Stimulated activated CD8-positive, alpha-beta memory T cell treated with anti-CD3 and anti-CD28 coated beads, Interleukin-15, amount 100 ng/mL, for 4 hours (primary cell): ENCODE results near the gene CACNG5.

ENCODE experiments used
- DNase-seq, 2 donors: peaks; one replicate each; pipeline ENCODE4 v3.0.0-alpha.2; 2020; ENCODE audit warnings: low read depth in 2 of 2

Gene CACNG5

GRCh38 chr17:66826856-66827255, 8.1 kb upstream of the CACNG5 start:
- DNase-seq, result no peak

- DNase-seq, result no peak
Observed at GRCh38 chr17:66829386-66829864, 5.5 kb upstream of the CACNG5 start.

- no peak for DNase-seq
Observed at GRCh38 chr17:66829883-66830282, 5.0 kb upstream of the CACNG5 start.

GRCh38 chr17:66830451-66830850, 4.5 kb upstream of the CACNG5 start:
- no peak for DNase-seq

- no peak for DNase-seq
Observed at GRCh38 chr17:66831383-66832210, 3.3 kb upstream of the CACNG5 start.

- DNase-seq, result no peak
Observed at GRCh38 chr17:66833201-66833600, 1.7 kb upstream of the CACNG5 start.

- DNase-seq, result no peak
Observed at GRCh38 chr17:66834426-66834918, 445 bp upstream of the CACNG5 start.

- DNase-seq, result no peak
Observed at GRCh38 chr17:66835476-66835875, 559 bp downstream of the CACNG5 start.

GRCh38 chr17:66836063-66837005, 1.4 kb downstream of the CACNG5 start:
- DNase-seq, result no peak

- no peak for DNase-seq
Observed at GRCh38 chr17:66837226-66837625, 2.3 kb downstream of the CACNG5 start.

GRCh38 chr17:66837885-66838665, 3.2 kb downstream of the CACNG5 start:
- DNase-seq, result no peak

- no peak for DNase-seq
Observed at GRCh38 chr17:66839616-66840015, 4.7 kb downstream of the CACNG5 start.

- no peak for DNase-seq
Observed at GRCh38 chr17:66840061-66840460, 5.1 kb downstream of the CACNG5 start.

GRCh38 chr17:66841328-66841727, 6.4 kb downstream of the CACNG5 start:
- no peak for DNase-seq

- DNase-seq, result no peak
Observed at GRCh38 chr17:66841744-66842143, 6.8 kb downstream of the CACNG5 start.

- no peak for DNase-seq
Observed at GRCh38 chr17:66842505-66842904, 7.6 kb downstream of the CACNG5 start.

GRCh38 chr17:66842959-66843358, 8.0 kb downstream of the CACNG5 start:
- DNase-seq, result no peak

GRCh38 chr17:66843627-66844026, 8.7 kb downstream of the CACNG5 start:
- no peak for DNase-seq

GRCh38 chr17:66847704-66848103, 12.8 kb downstream of the CACNG5 start:
- no peak for DNase-seq

GRCh38 chr17:66848496-66848895, 13.6 kb downstream of the CACNG5 start:
- no peak for DNase-seq

GRCh38 chr17:66849032-66849655, 14.2 kb downstream of the CACNG5 start:
- no peak for DNase-seq
